HG02763 (cell line): ENCODE data around the gene TLCD5.
A peak's percentile ranks its signal among the peaks of the same experiment; 100 is the strongest.

ENCODE experiments used
- ATAC-seq: cut with Tn5 transposase; IDR thresholded peaks from one replicate; pipeline ENCODE4 v1.9.1; 2021; ENCODE audit warnings: mild to moderate bottlenecking, moderate library complexity; ENCODE audit not compliant: unreplicated experiment

Gene TLCD5

GRCh38 chr11:120336641-120337354 lies 11.7 kb downstream of the TLCD5 start:
- peak; percentile 26 for ATAC-seq

GRCh38 chr11:120337355-120338106 lies 12.4 kb downstream of the TLCD5 start:
- ATAC-seq = no peak

- no peak for ATAC-seq
These were observed 13.2 kb downstream of the TLCD5 start for GRCh38 chr11:120338107-120338933.

- ATAC-seq = no peak
These were observed 14.3 kb downstream of the TLCD5 start for GRCh38 chr11:120339394-120339890.

- no peak for ATAC-seq
These were observed 15.4 kb downstream of the TLCD5 start for GRCh38 chr11:120340529-120340928.

GRCh38 chr11:120342226-120342625 lies 17.1 kb downstream of the TLCD5 start:
- ATAC-seq = no peak

GRCh38 chr11:120342678-120343077 lies 17.6 kb downstream of the TLCD5 start:
- no peak for ATAC-seq

GRCh38 chr11:120343429-120343828 lies 18.3 kb downstream of the TLCD5 start:
- ATAC-seq = no peak

- peak; percentile 78 for ATAC-seq
These were observed 19.4 kb downstream of the TLCD5 start for GRCh38 chr11:120344302-120345004.

- ATAC-seq = no peak
These were observed 21.1 kb downstream of the TLCD5 start for GRCh38 chr11:120346233-120346632.

- no peak for ATAC-seq
These were observed 25.5 kb downstream of the TLCD5 start for GRCh38 chr11:120350637-120351036.

- no peak for ATAC-seq
These were observed 27.3 kb downstream of the TLCD5 start for GRCh38 chr11:120352405-120352804.

GRCh38 chr11:120354068-120354467 lies 29.0 kb downstream of the TLCD5 start:
- no peak for ATAC-seq

GRCh38 chr11:120354779-120355178 lies 29.7 kb downstream of the TLCD5 start:
- ATAC-seq = no peak

GRCh38 chr11:120357620-120358019 lies 32.5 kb downstream of the TLCD5 start:
- ATAC-seq = no peak

- no peak for ATAC-seq
These were observed 33.6 kb downstream of the TLCD5 start for GRCh38 chr11:120358729-120359128.

- ATAC-seq = no peak
These were observed 38.3 kb downstream of the TLCD5 start for GRCh38 chr11:120363436-120363835.

GRCh38 chr11:120365512-120365911 lies 40.4 kb downstream of the TLCD5 start:
- ATAC-seq = no peak

- no peak for ATAC-seq
These were observed 47.2 kb downstream of the TLCD5 start for GRCh38 chr11:120372296-120372695.

- no peak for ATAC-seq
These were observed 50.0 kb downstream of the TLCD5 start for GRCh38 chr11:120375076-120375475.
